WTC11 (cell line): Measurements from ENCODE around the gene ASIC2. TPM values are rescaled to one million over a fixed set of nuclear protein-coding genes. Genes with fewer than 3 reads are reported as not detected.

Experiments
- ATAC-seq: fragments of 200-7000 bp; cut with Tn5 transposase; 2 replicates; pipeline ENCODE4 v1.10.0; 2021; ENCODE audit warnings: mild to moderate bottlenecking, moderate library complexity
- CTCF ChIA-PET: fragments of 300-600 bp; sonication (Branson Sonifier 250); formaldehyde crosslinking; loops from one replicate; lab custom pipeline; 2021; ENCODE audit warnings: antibody characterized with exemption; lab: Charles Lee
- POLR2A ChIA-PET: fragments of 350-600 bp; sonication (Branson Sonifier 250); formaldehyde crosslinking; loops from one replicate; lab custom pipeline; 2021; ENCODE audit warnings: antibody characterized with exemption; lab: Charles Lee
- DNase-seq: peaks from one replicate; pipeline ENCODE4 v3.0.0; 2021; ENCODE audit warnings: low spot score
- H3K27ac Mint-ChIP-seq: 2 replicates; pipeline ENCODE4 v1.8.0; 2021; ENCODE audit warnings: mixed read lengths
- H3K27me3 Mint-ChIP-seq: 2 replicates; pipeline ENCODE4 v1.8.0; 2021; ENCODE audit warnings: low read depth, mild to moderate bottlenecking, moderate library complexity, mixed read lengths
- H3K36me3 Mint-ChIP-seq: 2 replicates; pipeline ENCODE4 v1.8.0; 2021; ENCODE audit warnings: mixed read lengths
- H3K4me1 Mint-ChIP-seq: 2 replicates; pipeline ENCODE4 v1.8.0; 2022; ENCODE audit warnings: mixed read lengths
- H3K4me3 Mint-ChIP-seq: 2 replicates; pipeline ENCODE4 v1.8.0; 2021; ENCODE audit warnings: mild to moderate bottlenecking, moderate library complexity, mixed read lengths
- H3K9me3 Mint-ChIP-seq: 2 replicates; pipeline ENCODE4 v1.8.0; 2021; ENCODE audit warnings: mixed read lengths
- ATF2 ChIP-seq: sonication (generic); formaldehyde crosslinking; IDR thresholded peaks from 2 replicates; pipeline ENCODE4 v1.8.1; 2022; ENCODE audit warnings: low read depth, missing genetic modification reagents, borderline replicate concordance
- CBFB ChIP-seq: sonication (generic); formaldehyde crosslinking; IDR thresholded peaks from 2 replicates; pipeline ENCODE4 v1.8.1; 2022; ENCODE audit warnings: mild to moderate bottlenecking, low read depth, missing genetic modification reagents
- CTCF ChIP-seq: fragments of 200-600 bp; IDR thresholded peaks from 2 replicates; pipeline ENCODE4 v1.8.0; 2022; ENCODE audit warnings: antibody characterized with exemption
- ETV6 ChIP-seq: sonication (generic); formaldehyde crosslinking; IDR thresholded peaks from 2 replicates; pipeline ENCODE4 v1.8.1; 2022; ENCODE audit warnings: mild to moderate bottlenecking, missing genetic modification reagents
- FOXK1 ChIP-seq: sonication (generic); formaldehyde crosslinking; IDR thresholded peaks from 2 replicates; pipeline ENCODE4 v1.8.0; 2022; ENCODE audit warnings: mild to moderate bottlenecking, moderate library complexity, missing genetic modification reagents
- GABPB1 ChIP-seq: sonication (generic); formaldehyde crosslinking; IDR thresholded peaks from 2 replicates; pipeline ENCODE4 v1.8.1; 2023; ENCODE audit warnings: mild to moderate bottlenecking, missing genetic modification reagents
- GRHL2 ChIP-seq: fragments of 250-450 bp; sonication (Bioruptor Pico); IDR thresholded peaks from 2 replicates; pipeline ENCODE4 v1.8.0; 2022; ENCODE audit warnings: mild to moderate bottlenecking, moderate library complexity; ENCODE audit not compliant: insufficient replicate concordance, severe bottlenecking
- HMGXB4 ChIP-seq: sonication (generic); formaldehyde crosslinking; IDR thresholded peaks from 2 replicates; pipeline ENCODE4 v1.8.1; 2023; ENCODE audit warnings: mild to moderate bottlenecking, moderate library complexity, missing genetic modification reagents
- MAX ChIP-seq: sonication (generic); formaldehyde crosslinking; IDR thresholded peaks from 2 replicates; pipeline ENCODE4 v1.8.0; 2022; ENCODE audit warnings: mild to moderate bottlenecking, missing genetic modification reagents
- MXD4 ChIP-seq: fragments of 250-450 bp; sonication (Bioruptor Pico); IDR thresholded peaks from 2 replicates; pipeline ENCODE4 v1.8.0; 2021; ENCODE audit warnings: mild to moderate bottlenecking, moderate library complexity, borderline replicate concordance
- NR3C1 ChIP-seq: sonication (generic); formaldehyde crosslinking; conservative IDR thresholded peaks from 2 replicates; pipeline ENCODE4 v1.8.1; 2023; ENCODE audit warnings: low read depth, mild to moderate bottlenecking, missing genetic modification reagents
- OVOL2 ChIP-seq: fragments of 250-450 bp; sonication (Bioruptor Pico); IDR thresholded peaks from 2 replicates; pipeline ENCODE4 v1.9.0; 2021; ENCODE audit warnings: mild to moderate bottlenecking, borderline replicate concordance
- PREB ChIP-seq: sonication (generic); formaldehyde crosslinking; IDR thresholded peaks from 2 replicates; pipeline ENCODE4 v1.8.1; 2022; ENCODE audit warnings: mild to moderate bottlenecking, missing genetic modification reagents, moderate library complexity, borderline replicate concordance
- PRRX2 ChIP-seq: fragments of 250-450 bp; sonication (Bioruptor Pico); IDR thresholded peaks from 2 replicates; pipeline ENCODE4 v1.8.0; 2021; ENCODE audit warnings: mild to moderate bottlenecking
- RORB ChIP-seq: fragments of 250-450 bp; sonication (Bioruptor Pico); IDR thresholded peaks from 2 replicates; pipeline ENCODE4 v1.9.0; 2021; ENCODE audit warnings: mild to moderate bottlenecking
- SMAD4 ChIP-seq: sonication (generic); formaldehyde crosslinking; IDR thresholded peaks from 2 replicates; pipeline ENCODE4 v1.8.0; 2022; ENCODE audit warnings: mild to moderate bottlenecking, missing genetic modification reagents
- SP1 ChIP-seq: sonication (generic); formaldehyde crosslinking; conservative IDR thresholded peaks from 2 replicates; pipeline ENCODE4 v1.8.1; 2022; ENCODE audit warnings: missing genetic modification reagents
- TCF7 ChIP-seq: sonication (generic); formaldehyde crosslinking; IDR thresholded peaks from 2 replicates; pipeline ENCODE4 v1.8.0; 2022; ENCODE audit warnings: mild to moderate bottlenecking, low read depth, missing genetic modification reagents, moderate library complexity
- TEAD4 ChIP-seq: sonication (generic); formaldehyde crosslinking; IDR thresholded peaks from 2 replicates; pipeline ENCODE4 v1.8.0; 2022; ENCODE audit warnings: mild to moderate bottlenecking, missing genetic modification reagents
- ZMAT4 ChIP-seq: fragments of 250-450 bp; sonication (Bioruptor Pico); IDR thresholded peaks from 2 replicates; pipeline ENCODE4 v1.9.0; 2021; ENCODE audit warnings: mild to moderate bottlenecking
- ZNF219 ChIP-seq: sonication (generic); formaldehyde crosslinking; IDR thresholded peaks from 2 replicates; pipeline ENCODE4 v1.8.0; 2023; ENCODE audit warnings: missing genetic modification reagents, mild to moderate bottlenecking, borderline replicate concordance
- ZNF281 ChIP-seq: sonication (generic); formaldehyde crosslinking; IDR thresholded peaks from 2 replicates; pipeline ENCODE4 v1.8.0; 2023; ENCODE audit warnings: mild to moderate bottlenecking, missing genetic modification reagents
- ZNF423 ChIP-seq: fragments of 250-450 bp; sonication (Bioruptor Pico); IDR thresholded peaks from 2 replicates; pipeline ENCODE4 v2.1.2; 2022; ENCODE audit warnings: mild to moderate bottlenecking, moderate library complexity
- total RNA-seq: library from RNA; stranded (reverse); gene quantifications from 3 replicates; pipeline ENCODE4 v1.2.3, GENCODE V29; 2021

Gene ASIC2
- total RNA-seq, 1 experiment from 2014 or later = 2.7 TPM

- no peak overlapping the region for H3K27ac Mint-ChIP-seq
- H3K4me3 Mint-ChIP-seq = no peak overlapping the region
- DNase-seq (no peak), ATAC-seq (no peak)
- CTCF ChIA-PET = interaction anchor here (1.1 kb wide), 1 partner anchor 18 kb away, joined by 3 read pairs; no protein-coding TSS in a partner anchor
- peaks cover 23% of the 10 kb centered on the region for H3K4me1 Mint-ChIP-seq
- no peaks in the 10 kb centered on the region for H3K36me3 Mint-ChIP-seq
- H3K27me3 Mint-ChIP-seq = peaks cover 93% of the 10 kb centered on the region
- POLR2A ChIA-PET = no interaction called here
- no peak for TF ChIP-seq TEAD4 (CRISPR knock-in tag)
- TF ChIP-seq GRHL2 (CRISPR knock-in tag) = no peak
- no peak for TF ChIP-seq ATF2 (CRISPR knock-in tag)
- no peak for TF ChIP-seq HMGXB4
- no peak for TF ChIP-seq MAX (CRISPR knock-in tag)
- no peak for TF ChIP-seq ZNF281 (CRISPR knock-in tag)
- TF ChIP-seq CBFB (CRISPR knock-in tag) = no peak
- TF ChIP-seq OVOL2 (CRISPR knock-in tag) = no peak
- no peak for TF ChIP-seq NR3C1 (CRISPR knock-in tag)
- TF ChIP-seq GABPB1 (CRISPR knock-in tag) = no peak
- no peak for TF ChIP-seq MXD4 (CRISPR knock-in tag)
- TF ChIP-seq ZNF423 (CRISPR knock-in tag) = no peak
- no peak for TF ChIP-seq RORB (CRISPR knock-in tag)
- TF ChIP-seq ZNF219 (CRISPR knock-in tag) = no peak
- no peak for TF ChIP-seq FOXK1 (CRISPR knock-in tag)
- no peaks in the 10 kb centered on the region for H3K9me3 Mint-ChIP-seq
Observed at GRCh38 chr17:33196883-33197282, 96.2 kb downstream of the ASIC2 start.

- ATAC-seq = peak; percentile 88
- TF ChIP-seq PRRX2 (CRISPR knock-in tag) = no peak
- 0 out of 2 replicates have a peak, but pooled peaks have one; percentile 55 for TF ChIP-seq ZMAT4 (CRISPR knock-in tag)
- TF ChIP-seq TCF7 (CRISPR knock-in tag) = no peak
- TF ChIP-seq ETV6 (CRISPR knock-in tag) = 0 out of 2 replicates have a peak, but pooled peaks have one; percentile 24
- no peak for TF ChIP-seq PREB (CRISPR knock-in tag)
- TF ChIP-seq SP1 (CRISPR knock-in tag) = 0 out of 2 replicates have a peak, but pooled peaks have one; percentile 48
- TF ChIP-seq GRHL2 (CRISPR knock-in tag) = no peak
- TF ChIP-seq CTCF = no peak
- TF ChIP-seq SMAD4 (CRISPR knock-in tag) = no peak
Observed at GRCh38 chr17:33192951-33193911, 99.9 kb downstream of the ASIC2 start.

More at GRCh38 chr17:33192951-33193911, 99.9 kb downstream of the ASIC2 start:
- ChIA-PET CTCF (interaction anchor here (0.6 to 2.9 kb wide), 9 partner anchors 7 to 329 kb away, joined by 3 to 9 read pairs (median 4); no protein-coding TSS in a partner anchor), POLR2A (interaction anchor here (0.6 kb wide), 1 partner anchor 1071 kb away, joined by 3 read pairs; no protein-coding TSS in a partner anchor)
- Mint-ChIP-seq H3K36me3 (no peaks in the 10 kb centered on the region), H3K4me1 (peaks cover 26% of the 10 kb centered on the region), H3K27me3 (peaks cover 96% of the 10 kb centered on the region), H3K9me3 (no peaks in the 10 kb centered on the region), H3K27ac (no peak overlapping the region), H3K4me3 (no peak overlapping the region)
- DNase-seq = peak; percentile 21
